NCI-H146 treated with DMSO at 0.1 percent for 48 hours (cell line): ENCODE results near the gene PCDHGA2.
"Not testable (repeated sequence)": the region's sequence is repeated elsewhere in the genome, so short reads cannot be mapped to it uniquely, and the experiment has no call there.

Source experiments
- DNase-seq: peaks from one replicate; lab custom pipeline; 2025; ENCODE audit not compliant: unreplicated experiment; lab: John Stamatoyannopoulos, UW

PCDHGA2 gene

GRCh38 chr5:141338538-141339306 is at the start of gene PCDHGA2:
TSS of gene PCDHGA2 (plus strand) at chr5:141338760.
- DNase-seq: no peak

DNA sequence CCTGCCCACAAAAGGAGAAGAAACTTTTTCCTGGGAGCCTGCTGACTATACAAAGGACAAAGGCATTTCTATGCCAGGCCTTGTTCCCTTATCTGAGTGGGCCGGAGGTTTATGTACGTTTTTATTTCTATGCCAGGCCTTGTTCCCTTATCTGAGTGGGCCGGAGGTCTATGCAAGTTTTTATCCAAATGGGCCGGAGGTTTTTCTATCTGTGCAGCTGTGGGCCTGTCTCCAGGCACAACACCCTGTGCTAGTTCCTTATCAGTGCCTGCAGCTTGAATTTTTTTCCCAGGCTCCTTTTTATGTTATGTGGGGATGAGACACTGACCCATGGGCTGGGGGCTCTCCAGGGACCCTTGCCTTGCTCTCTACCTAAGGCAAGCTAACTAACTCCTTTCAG is 40.2 kb upstream of the PCDHGA2 start:
- DNase-seq: no peak

DNA sequence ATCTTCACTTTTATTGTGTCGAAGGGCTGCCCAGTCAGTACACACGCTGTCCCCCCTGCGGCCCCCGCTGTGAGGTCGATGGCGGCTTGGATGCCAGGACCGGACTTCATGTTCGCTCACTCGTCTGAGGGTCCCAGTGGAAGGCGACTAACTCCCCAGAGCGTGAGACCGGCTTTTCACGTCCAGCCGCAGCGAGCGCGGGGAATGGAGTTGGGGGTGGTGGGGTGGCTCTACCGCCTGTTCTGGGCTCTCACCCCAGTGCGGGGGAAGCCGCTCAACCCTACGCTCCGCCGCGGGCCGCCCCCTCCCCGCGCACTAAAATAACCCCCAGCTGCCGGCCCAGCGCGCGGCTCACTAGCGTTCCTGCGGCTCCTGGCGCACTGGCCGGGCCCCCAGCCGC is 34.8 kb upstream of the PCDHGA2 start, which contains the start of gene SLC25A2:
SLC25A2 (minus strand) TSS at position 294 of the 400 bp plus-strand sequence; CDS start at position 110, 184 bp downstream.
- no peak for DNase-seq

GRCh38 chr5:141306630-141307029 is 31.9 kb upstream of the PCDHGA2 start:
- no peak for DNase-seq

DNA sequence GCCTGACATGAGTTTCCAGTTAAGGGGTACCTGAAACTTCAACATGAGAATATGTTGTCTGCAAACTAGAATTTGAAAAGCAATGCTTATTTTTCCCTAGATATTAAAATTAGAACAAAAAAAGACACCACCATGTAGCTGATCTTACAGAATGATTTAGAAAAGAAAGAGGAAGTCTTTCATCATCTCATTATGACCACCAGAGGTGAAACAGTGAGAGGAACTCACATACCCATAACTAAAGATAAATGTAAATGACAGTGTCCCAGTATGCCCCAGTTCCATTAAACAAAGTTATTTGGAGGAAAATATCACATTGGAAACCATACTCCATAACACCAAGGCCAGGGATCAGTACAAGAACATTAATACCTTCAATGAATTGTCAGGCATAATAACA is 24.8 kb upstream of the PCDHGA2 start:
- DNase-seq: no peak

- not testable (repeated sequence) for DNase-seq
Observed at GRCh38 chr5:141316963-141317362, 21.6 kb upstream of the PCDHGA2 start.

DNA sequence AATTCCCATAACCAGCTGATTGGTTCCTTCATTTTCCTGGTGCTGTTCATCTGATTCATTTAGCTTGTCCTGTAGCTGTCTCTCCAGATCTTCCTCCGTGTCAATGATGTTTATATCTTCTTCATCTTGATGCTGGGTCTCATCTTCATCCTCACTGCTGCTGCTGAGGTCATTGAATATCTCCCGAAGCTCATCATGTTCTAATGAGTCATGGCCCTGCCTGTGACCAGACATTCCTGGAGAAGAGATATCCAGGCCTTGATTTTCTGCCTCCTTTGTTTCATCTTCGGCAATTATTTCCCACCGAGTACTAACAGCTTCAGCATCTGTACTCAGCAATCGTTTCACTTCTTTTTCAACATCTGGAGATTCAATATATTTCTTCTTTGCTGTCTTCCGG is 19.4 kb upstream of the PCDHGA2 start:
- DNase-seq: no peak

DNA sequence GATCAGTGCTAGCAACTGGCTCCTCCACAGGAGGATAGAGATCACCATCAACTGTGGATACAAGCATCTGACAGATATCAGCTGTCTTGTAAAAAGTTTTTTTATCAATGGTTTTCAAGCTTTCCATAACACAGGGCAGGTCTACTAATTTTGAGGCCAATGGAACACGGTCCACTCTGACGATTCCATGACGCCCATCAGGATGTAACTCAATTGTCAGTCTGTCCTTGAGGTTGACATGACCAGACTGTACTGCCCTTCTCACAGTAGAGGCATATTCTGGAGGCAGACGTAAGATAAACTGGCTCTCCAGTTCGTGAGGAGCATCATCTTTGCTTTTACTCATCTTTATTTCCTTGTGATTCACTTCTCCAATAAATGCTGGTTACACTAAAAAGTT is 18.9 kb upstream of the PCDHGA2 start:
- DNase-seq: no peak

DNA sequence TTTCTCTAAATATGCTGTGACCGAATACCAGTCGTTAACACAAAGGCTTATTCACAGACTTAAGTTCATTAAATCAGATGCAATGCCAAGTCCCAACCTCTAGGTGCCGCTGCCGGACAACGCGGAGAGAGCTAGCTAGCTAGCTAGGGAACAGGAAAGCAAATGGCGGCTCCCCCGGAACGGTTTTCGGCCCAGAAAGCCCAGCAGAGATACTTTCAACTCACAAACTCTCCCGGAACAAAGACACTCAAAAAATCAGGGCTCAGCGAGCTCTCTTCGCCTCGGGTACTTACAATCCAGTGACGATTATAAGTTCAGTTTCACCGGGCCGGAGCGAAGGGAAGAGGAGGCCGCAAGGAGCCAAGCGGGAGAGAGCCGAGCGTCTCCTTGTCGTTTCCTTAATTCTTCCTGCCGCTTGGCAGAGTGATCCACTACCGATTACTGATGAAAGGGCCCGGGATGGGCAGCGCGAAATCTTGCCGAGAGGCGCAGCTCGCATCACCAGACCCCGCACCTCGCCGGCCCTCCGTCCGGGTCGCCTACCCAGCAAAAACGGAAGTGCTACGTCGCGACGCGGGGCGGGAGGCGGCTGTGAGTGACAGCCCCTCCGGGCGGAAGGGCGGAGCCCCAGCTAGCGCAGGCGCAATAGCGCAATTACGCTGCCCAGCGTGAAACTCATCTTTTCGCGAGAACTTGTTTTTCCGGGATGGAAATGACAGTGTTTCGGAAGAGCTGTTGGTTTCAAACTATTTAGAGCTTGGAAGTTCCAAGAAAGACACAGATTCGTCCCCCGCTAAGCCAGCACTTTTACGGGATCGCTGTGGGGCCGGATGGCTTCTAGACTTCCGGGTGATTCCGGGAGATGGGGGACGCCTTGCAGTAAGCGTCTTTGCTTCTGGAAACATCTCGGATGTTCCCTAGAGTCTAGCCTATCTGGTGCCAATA is 18.1 kb upstream of the PCDHGA2 start, which contains the start of gene TAF7:
TAF7 (minus strand) TSS at position 560 of the 945 bp plus-strand sequence. CDS start 740 bp downstream, outside the sequence.
- peak; percentile 49 for DNase-seq

DNA sequence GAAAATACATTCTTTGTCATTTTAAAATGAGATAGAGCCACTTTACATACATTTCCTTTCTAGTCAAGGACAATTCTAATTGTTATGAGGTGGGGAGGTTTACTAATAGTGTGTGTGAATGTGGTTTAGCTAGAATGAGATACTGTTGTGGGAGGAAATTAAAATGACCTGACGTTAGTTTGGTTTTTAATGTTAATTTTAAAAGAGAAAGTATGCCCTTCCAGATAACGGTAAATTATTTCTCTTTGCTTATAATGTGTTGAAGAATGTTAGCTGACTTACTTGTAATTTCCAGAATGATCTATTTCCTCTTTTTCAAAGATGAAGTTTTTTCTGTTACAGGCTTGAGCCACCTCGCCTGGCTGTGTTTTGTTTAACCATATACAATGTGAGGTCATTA is 16.3 kb upstream of the PCDHGA2 start:
- DNase-seq: no peak

DNA sequence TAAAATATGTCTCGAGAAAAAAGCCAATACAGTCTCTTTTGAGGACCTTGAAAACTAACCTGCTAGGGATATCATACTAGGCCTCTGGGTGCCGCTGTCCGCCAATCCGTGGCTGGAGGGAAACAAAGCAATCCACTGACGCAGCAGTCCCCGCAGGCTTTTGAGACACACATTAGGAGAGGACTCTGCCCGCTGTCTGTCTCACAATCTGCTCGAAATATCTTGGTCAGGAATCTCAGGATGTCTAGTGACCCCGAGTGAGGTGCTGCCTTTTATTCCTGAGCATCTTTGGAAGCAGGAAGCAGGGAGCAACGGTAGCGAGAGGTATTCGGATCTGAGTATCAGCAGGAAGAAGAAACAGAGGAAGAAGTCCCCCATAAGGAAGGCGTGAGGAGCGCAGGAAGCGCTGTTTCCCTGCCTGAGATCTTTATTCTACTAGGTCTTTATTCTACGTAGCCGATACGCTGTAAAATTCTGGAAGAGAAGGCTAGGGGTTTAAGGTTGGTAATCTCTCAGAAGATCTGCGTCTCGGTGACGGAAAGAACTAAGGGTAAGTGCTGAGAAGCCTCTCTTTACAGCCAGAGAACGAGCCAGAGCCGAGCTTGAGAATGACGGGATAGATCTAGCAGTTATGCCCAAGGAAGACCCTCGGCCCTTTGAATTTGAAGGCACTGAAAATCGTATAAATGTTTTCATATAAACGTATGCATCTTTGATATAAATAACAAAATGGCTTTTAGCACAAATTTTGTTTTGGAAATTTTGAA is 12.3 kb upstream of the PCDHGA2 start:
- DNase-seq: peak; percentile 63

DNA sequence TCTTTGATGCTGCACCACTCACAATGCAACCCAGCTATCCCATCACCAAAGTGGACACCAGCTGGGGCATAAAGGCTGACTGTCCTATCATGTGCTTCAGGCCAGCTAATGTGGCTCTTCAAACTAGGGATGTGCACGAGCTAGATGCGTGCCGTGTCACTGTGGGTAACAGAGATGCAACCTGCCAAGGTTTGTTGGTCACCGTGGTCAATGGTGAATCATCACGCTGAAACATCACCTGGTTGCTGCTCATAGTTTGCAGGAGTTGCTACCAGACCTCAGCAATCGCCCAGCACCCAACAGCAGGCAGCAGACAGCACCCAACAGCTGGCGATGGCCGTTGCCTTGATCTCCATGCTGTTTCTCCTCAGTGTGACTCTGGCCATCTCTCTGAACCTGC is 10.3 kb upstream of the PCDHGA2 start:
- no peak for DNase-seq

- DNase-seq: no peak
Observed at GRCh38 chr5:141330299-141331080, 8.1 kb upstream of the PCDHGA2 start, which contains the start of gene PCDHGA1. TSS of gene PCDHGA1 (plus strand) at chr5:141330514.

- DNase-seq: not testable (repeated sequence)
Observed at GRCh38 chr5:141332571-141332970, 6.0 kb upstream of the PCDHGA2 start.

GRCh38 chr5:141340781-141341354 is 2.3 kb downstream of the PCDHGA2 start:
- DNase-seq: not testable (repeated sequence)

GRCh38 chr5:141342773-141343172 is 4.2 kb downstream of the PCDHGA2 start:
- no peak for DNase-seq

DNA sequence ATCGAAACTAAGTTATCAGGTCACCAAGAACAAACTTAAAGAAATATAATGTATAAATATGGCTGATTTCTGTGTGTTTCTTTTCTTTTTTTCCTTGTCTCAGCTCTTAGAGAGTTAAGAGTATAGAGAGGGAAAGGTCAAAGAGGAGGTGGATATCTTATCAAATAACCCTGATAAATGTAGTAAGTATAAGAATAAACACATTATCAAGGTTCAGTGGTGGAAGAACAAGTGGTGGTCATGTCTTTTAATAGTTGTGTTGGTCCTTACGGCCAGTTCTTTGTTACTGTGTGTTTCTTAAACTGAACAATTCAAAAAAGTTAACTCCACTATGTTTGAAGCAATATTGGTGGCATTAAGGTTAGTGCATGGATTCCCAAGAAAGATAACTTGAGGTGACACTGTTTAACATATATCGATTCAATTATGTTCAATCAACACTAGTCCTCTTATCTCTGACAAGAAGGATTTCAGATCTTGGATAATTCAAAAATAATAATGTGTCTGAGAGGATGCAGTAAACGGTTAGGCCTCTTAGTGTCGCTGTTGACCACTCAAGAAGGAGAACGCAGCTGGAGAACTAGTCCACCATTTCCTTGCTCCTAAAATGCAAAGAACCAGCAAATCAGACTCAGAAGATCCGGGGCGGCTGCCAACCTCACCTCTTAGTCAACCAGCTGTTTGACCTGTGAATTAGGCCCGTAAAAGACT is 4.8 kb downstream of the PCDHGA2 start, which contains the start of gene PCDHGA3:
PCDHGA3 (plus strand) TSS at position 588 of the 711 bp plus-strand sequence. CDS start 205 bp downstream, outside the sequence.
- no peak for DNase-seq

DNA sequence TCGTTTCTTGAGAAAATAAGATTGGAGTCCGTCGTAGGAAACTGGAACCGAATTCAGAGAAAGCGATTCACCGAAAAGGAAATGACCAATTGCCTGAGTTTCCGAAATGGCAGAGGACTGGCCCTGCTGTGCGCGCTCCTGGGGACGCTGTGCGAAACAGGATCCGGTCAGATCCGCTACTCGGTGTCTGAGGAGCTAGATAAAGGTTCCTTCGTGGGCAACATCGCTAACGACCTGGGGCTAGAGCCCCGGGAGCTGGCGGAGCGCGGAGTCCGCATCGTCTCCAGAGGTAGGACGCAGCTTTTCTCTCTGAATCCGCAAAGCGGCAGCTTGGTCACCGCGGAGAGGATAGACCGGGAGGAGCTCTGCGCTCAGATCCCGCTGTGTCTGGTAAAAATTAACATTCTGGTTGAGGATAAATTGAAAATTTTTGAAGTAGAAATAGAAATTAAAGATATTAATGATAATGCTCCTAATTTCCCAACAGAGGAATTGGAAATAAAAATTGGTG is 5.4 kb downstream of the PCDHGA2 start:
- no peak for DNase-seq

DNA sequence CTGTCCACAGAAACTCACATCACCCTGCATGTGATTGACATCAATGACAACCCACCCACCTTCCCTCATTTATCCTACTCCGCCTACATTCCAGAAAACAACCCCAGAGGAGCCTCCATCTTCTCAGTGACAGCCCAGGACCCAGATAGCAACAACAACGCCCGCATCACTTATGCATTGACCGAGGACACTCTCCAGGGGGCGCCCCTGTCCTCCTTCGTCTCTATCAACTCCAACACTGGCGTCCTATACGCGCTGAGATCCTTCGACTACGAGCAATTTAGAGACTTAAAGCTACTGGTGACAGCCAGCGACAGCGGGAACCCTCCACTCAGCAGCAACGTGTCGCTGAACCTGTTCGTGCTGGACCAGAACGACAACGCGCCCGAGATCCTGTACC is 6.8 kb downstream of the PCDHGA2 start:
- DNase-seq: no peak
